Islet precursor cell (in vitro differentiated cells): Measurements from ENCODE around the gene NPPC.
"Not testable (repeated sequence)": the region's sequence is repeated elsewhere in the genome, so short reads cannot be mapped to it uniquely, and the experiment has no call there.

Source experiments
- DNase-seq: peaks from one replicate; pipeline ENCODE4 v3.0.0-alpha.2; 2018

Gene NPPC

DNA sequence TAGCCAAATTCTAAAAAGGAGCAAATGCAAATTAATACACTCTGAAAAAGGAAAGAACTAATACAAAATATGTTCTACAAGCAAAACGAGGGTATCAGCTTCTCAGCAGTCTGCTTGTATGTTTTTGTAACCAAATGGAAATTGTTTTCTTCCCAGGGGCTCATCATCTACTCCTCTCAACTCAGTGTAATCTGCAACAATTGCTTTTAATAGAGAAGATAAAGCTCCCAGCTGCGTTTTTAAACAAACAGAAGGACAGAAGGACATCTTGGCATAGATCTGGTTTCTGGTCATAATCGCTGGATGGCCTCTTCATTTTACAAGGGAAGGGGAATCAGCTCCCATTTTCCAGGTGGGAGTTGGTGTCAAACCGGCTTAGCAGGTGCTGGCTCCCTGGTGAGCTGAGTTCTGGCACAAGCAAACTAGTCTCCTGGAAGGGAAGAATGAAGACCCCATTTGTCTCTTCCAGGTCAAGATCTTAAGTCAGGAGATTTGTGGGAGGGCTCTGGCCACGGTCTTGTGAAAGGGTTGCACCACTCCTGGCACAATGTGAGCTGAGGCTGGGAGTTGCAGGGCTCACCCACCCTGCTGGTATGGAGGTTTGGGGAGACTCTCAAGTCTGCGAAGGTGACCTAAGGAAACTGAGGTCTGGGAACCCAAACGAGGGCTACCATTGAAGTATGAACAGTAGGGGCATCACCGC lies 41.6 kb downstream of the NPPC start:
- DNase-seq = no peak

DNA sequence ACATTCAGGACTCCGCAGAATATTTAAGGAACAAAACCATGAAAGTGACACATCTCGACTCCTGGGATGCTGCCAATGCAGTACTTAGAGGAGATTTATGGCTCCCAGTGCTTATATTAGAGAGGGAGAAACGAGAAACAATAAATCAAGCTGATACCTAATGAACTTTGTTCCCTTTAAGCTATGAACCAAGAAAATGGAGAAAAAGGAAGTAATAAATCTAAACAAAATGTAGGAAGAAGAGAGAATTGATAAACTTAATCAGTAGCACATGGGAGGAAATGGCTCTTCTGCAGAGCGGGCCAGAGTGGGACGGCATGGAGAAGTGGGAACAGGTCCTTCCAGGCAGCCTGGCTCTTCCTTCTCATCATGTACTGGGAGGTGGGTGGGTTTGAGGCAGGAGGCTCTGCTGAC lies 42.7 kb downstream of the NPPC start:
- DNase-seq = no peak

DNA sequence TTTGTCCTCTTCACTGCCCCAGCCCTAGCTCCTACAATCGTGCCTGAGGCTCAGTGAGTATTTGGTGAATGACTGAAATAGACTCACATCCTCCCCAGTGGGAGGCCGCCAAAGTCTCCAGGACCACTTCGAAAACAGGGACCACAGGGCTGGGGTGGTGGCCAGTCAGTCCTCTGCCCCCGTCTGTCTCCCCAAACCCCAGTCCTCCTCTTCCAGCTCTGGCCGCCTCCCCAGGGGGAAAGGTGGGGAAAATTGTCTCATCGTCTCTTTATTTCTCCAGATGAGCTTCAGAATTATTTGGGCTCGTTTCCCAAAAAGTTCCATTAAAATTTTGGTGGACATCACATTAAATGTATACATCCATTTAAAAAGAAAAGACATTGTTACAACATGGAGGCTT lies 43.5 kb downstream of the NPPC start:
- no peak for DNase-seq

DNA sequence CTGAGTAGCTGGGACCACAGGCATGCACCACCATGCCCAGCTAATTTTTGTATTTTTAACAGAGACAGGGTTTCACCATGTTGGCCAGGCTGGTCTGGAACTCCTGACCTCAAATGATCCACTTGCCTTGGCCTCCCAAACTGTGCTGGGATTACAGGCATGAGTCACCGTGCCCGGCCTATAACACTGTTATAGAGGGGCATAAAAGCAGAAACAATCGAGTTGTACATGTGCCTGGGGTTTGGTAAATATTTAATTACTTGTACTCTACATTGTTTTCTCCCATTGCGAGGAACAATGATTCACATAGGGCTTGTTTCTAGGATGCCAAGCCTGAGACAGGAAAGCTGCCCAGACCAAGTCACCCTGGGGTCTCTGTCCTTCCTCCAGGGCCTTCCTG lies 45.8 kb downstream of the NPPC start:
- DNase-seq = not testable (repeated sequence)

DNA sequence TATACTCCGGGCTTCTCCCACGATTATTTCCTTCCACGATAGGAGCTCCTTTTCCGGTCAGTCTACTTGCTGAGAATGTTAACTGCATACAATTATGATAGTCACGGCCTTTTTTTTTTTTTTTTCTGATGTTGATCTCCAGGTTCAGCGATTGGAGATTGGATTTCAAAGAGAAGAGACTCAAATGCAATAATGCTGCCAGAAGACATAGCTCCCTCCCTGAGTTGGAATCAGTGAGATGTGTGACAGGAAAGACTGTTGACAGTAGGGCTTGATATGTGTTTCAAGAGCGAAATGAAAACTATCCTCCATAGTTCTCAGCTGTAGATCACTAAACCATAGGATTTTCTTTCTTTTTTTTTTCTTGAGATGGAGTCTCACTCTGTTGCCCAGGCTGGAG lies 47.0 kb downstream of the NPPC start:
- DNase-seq = no peak

DNA sequence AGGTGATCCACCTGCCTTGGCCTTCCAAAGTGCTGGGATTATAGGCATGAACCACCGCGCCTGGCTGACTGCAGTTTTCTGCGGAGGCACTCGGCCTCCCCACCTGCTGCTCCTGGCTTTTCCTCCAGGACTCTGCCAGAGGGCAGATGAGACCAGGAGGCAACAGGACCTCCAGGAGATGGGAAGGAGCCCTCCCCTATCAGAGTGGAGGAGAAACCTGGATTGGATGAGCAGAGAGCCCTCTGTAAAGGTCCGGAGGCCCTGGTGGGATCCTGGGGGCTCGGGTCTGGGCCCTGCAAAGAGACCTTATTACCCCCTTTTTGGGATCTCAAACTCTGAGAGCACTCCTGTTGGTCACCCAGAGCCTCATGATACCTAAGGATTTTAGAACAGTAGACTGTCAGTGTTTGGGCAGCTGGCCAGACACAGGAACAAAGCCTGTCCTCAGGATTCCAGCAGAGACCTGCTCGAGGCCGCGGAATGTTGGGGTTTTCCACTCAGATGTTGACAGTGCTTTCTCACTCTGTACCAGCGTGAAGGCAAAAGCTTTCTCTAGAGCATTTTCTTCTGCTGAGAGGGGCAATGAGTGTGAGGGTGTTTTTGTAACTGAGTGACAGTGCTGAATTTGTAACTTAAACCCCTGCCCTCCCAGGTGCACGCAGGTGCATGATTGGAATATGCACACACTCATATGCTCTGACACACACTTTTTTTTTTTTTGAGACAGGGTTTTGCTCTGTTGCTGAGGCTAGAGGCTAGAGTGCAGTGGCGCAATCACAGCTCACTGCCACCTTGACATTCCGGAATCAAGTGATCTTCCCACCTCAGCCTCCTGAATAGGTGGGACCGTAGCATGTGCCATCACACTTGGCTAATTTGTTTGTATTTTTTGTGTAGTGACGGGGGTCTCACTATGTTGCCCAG lies 48.4 kb downstream of the NPPC start:
- DNase-seq = no peak

DNA sequence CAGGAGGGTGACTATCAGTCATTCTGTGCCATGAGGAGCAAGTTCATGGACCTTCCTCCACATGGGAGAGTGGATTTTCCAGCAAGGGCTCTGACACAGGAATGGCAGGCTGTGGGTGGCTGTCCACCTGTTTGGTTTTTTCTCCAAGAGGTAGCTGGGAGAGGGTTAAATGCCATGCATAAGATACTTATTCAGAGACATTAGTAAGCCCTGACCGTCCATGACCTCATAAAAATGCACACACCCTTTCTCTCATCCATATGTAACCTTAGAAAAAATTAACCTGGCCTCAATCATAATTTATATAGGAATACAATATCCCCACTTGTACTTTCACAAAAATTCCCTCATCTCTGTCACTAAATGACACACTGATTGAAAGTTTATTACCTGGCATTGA lies 51.3 kb downstream of the NPPC start:
- DNase-seq = no peak
